Hepatocyte (in vitro differentiated cells): ENCODE results near the gene MYO1E. TPM values are rescaled to one million over a fixed set of nuclear protein-coding genes. Genes with fewer than 3 reads are reported as not detected.

Experiments used
- DNase-seq: peaks from one replicate; pipeline ENCODE4 v3.0.0-alpha.2; 2016; ENCODE audit warnings: low spot score
- H2AFZ ChIP-seq: fragments of 200-600 bp; sonication (generic); 2 replicates; pipeline ENCODE4 v1.6.0; 2016; ENCODE audit warnings: antibody characterized with exemption, mild to moderate bottlenecking
- H3K27ac ChIP-seq: fragments of 200-600 bp; sonication (generic); 2 replicates; pipeline ENCODE4 v1.5.1; 2016; ENCODE audit warnings: mild to moderate bottlenecking
- H3K27me3 ChIP-seq: fragments of 200-600 bp; sonication (generic); 2 replicates; pipeline ENCODE4 v1.6.1; 2016
- H3K36me3 ChIP-seq: fragments of 200-600 bp; sonication (generic); replicated peaks from 2 replicates; pipeline ENCODE4 v1.5.1; 2016; ENCODE audit warnings: low read depth; ENCODE audit not compliant: insufficient read depth
- H3K4me1 ChIP-seq: fragments of 200-600 bp; sonication (generic); 2 replicates; pipeline ENCODE4 v1.5.1; 2016; ENCODE audit warnings: mild to moderate bottlenecking, moderate library complexity; ENCODE audit not compliant: insufficient read depth
- H3K4me2 ChIP-seq: fragments of 200-600 bp; sonication (generic); 2 replicates; pipeline ENCODE4 v1.6.0; 2016
- H3K4me3 ChIP-seq: fragments of 200-600 bp; sonication (generic); 2 replicates; pipeline ENCODE4 v1.5.1; 2016; ENCODE audit warnings: mild to moderate bottlenecking
- H3K79me2 ChIP-seq: fragments of 200-600 bp; sonication (generic); 2 replicates; pipeline ENCODE4 v1.6.0; 2017; ENCODE audit warnings: mild to moderate bottlenecking
- H3K9me2 ChIP-seq: fragments of 200-600 bp; sonication (generic); replicated peaks from 2 replicates; pipeline ENCODE4 v1.6.0; 2017; ENCODE audit warnings: mild to moderate bottlenecking; ENCODE audit not compliant: insufficient read depth
- H3K9me3 ChIP-seq: fragments of 200-600 bp; sonication (generic); 2 replicates; pipeline ENCODE4 v1.5.1; 2016; ENCODE audit warnings: low read depth, mild to moderate bottlenecking
- H4K20me1 ChIP-seq: fragments of 200-600 bp; sonication (generic); 2 replicates; pipeline ENCODE4 v1.6.0; 2016; ENCODE audit warnings: mild to moderate bottlenecking; ENCODE audit not compliant: insufficient read depth, poor library complexity, severe bottlenecking
- CTCF ChIP-seq: fragments of 200-600 bp; sonication (generic); IDR thresholded peaks from 2 replicates; pipeline ENCODE4 v1.5.1; 2016; ENCODE audit warnings: antibody characterized with exemption, mild to moderate bottlenecking; ENCODE audit not compliant: poor library complexity
- EZH2 ChIP-seq: fragments of 200-600 bp; sonication (generic); IDR thresholded peaks from 2 replicates; pipeline ENCODE4 v1.6.1; 2016; ENCODE audit warnings: antibody characterized with exemption, mild to moderate bottlenecking, borderline replicate concordance
- EZH2phosphoT487 ChIP-seq: fragments of 200-600 bp; sonication (generic); IDR thresholded peaks from one replicate; pipeline ENCODE4 v1.6.1; 2018; ENCODE audit warnings: antibody characterized with exemption, mild to moderate bottlenecking, low read depth, moderate library complexity; ENCODE audit not compliant: unreplicated experiment, severe bottlenecking
- WGBS: methylation state at CpG from one replicate; pipeline ENCODE4 v1.1.6; 2016; ENCODE audit warnings: low lambda C conversion rate; ENCODE audit errors: missing lambda C conversion rate; 5-methylcytosine and 5-hydroxymethylcytosine counted together
- polyA plus RNA-seq: library from polyadenylated mRNA; unstranded; fragments of >200 nt; fragmentation: Nextera tagmentation; extraction: Ambion mirVana; gene quantifications from 2 replicates; pipeline ENCODE4 v1.2.1, GENCODE V29; 2016
- total RNA-seq: library from RNA; depleted of rRNA; stranded (reverse); fragments of >200 nt; gene quantifications from 2 replicates; pipeline ENCODE4 v1.2.3, GENCODE V29; 2014

The MYO1E gene
- total and polyA plus RNA-seq, 2 experiments from 2014 or later, result 107 to 111 TPM

- Histone ChIP-seq H3K79me2 (no peaks in the 10 kb centered on the region), H2AFZ (no peak overlapping the region), H3K4me3 (no peak overlapping the region), H3K9me3 (no peaks in the 10 kb centered on the region), H3K27ac (no peak overlapping the region), H3K27me3 (no peaks in the 10 kb centered on the region), H4K20me1 (no peaks in the 10 kb centered on the region), H3K36me3 (no peaks in the 10 kb centered on the region), H3K4me2 (no peak overlapping the region), H3K9me2 (no peaks in the 10 kb centered on the region), H3K4me1 (no peaks in the 10 kb centered on the region)
- WGBS, result 96% methylated on average over 7 of the region's 7 CpGs
- TF ChIP-seq CTCF (no peak), EZH2phosphoT487 (no peak), EZH2 (no peak)
- DNase-seq, result peak; percentile 19
Measured at GRCh38 chr15:59224474-59224873, 148.2 kb downstream of the MYO1E start.

GRCh38 chr15:59223736-59224135 is 148.9 kb downstream of the MYO1E start:
- Histone ChIP-seq H3K27ac (no peak overlapping the region), H2AFZ (no peak overlapping the region), H4K20me1 (no peaks in the 10 kb centered on the region), H3K4me1 (no peaks in the 10 kb centered on the region), H3K4me2 (no peak overlapping the region), H3K9me3 (no peaks in the 10 kb centered on the region), H3K27me3 (no peaks in the 10 kb centered on the region), H3K36me3 (no peaks in the 10 kb centered on the region), H3K79me2 (no peaks in the 10 kb centered on the region), H3K9me2 (no peaks in the 10 kb centered on the region), H3K4me3 (no peak overlapping the region)
- 93% methylated on average over 3 of the region's 3 CpGs for WGBS
- no peak for TF ChIP-seq CTCF
- TF ChIP-seq EZH2phosphoT487, result no peak
- TF ChIP-seq EZH2, result no peak
- no peak for DNase-seq

GRCh38 chr15:59222906-59223550 is 149.6 kb downstream of the MYO1E start:
- Histone ChIP-seq H3K9me3 (no peaks in the 10 kb centered on the region), H3K27ac (no peak overlapping the region), H3K79me2 (no peaks in the 10 kb centered on the region), H3K4me1 (no peaks in the 10 kb centered on the region), H3K4me3 (no peak overlapping the region), H2AFZ (no peak overlapping the region), H3K27me3 (no peaks in the 10 kb centered on the region), H3K9me2 (no peaks in the 10 kb centered on the region), H3K4me2 (no peak overlapping the region), H4K20me1 (no peaks in the 10 kb centered on the region), H3K36me3 (no peaks in the 10 kb centered on the region)
- 91% methylated on average over 11 of the region's 11 CpGs for WGBS
- no peak for DNase-seq
- no peak for TF ChIP-seq EZH2phosphoT487
- no peak for TF ChIP-seq CTCF
- no peak for TF ChIP-seq EZH2
